Suprapubic skin (tissue), 4 donors: Measurements from ENCODE around the gene ATG14. TPM values are rescaled to one million over a fixed set of nuclear protein-coding genes. Genes with fewer than 3 reads are reported as not detected.
A peak's percentile ranks its signal among the peaks of the same experiment; 100 is the strongest.

Experiments
- DNase-seq, 2 donors: peaks; one replicate each; pipeline ENCODE4 v3.0.0-alpha.2; 2019; ENCODE audit warnings: low spot score in 2 of 2
- H3K27ac ChIP-seq: fragments of 200-600 bp; sonication (generic); one replicate; pipeline ENCODE4 v1.5.1; 2019
- H3K27me3 ChIP-seq: fragments of 200-600 bp; sonication (generic); one replicate; pipeline ENCODE4 v1.5.1; 2019
- H3K36me3 ChIP-seq: fragments of 200-600 bp; sonication (generic); one replicate; pipeline ENCODE4 v1.5.1; 2019
- H3K4me1 ChIP-seq: fragments of 200-600 bp; sonication (generic); one replicate; pipeline ENCODE4 v1.5.1; 2019
- H3K4me3 ChIP-seq: fragments of 200-600 bp; sonication (generic); one replicate; pipeline ENCODE4 v1.5.1; 2019; ENCODE audit warnings: mild to moderate bottlenecking
- H3K9me3 ChIP-seq: fragments of 200-600 bp; sonication (generic); one replicate; pipeline ENCODE4 v1.5.1; 2019
- EP300 ChIP-seq: sonication (generic); formaldehyde crosslinking; IDR thresholded peaks from one replicate; pipeline ENCODE4 v1.6.1; 2017; ENCODE audit warnings: antibody characterized with exemption
- POLR2A ChIP-seq, 2 donors: fragments of 450-650 bp; IDR thresholded peaks; one replicate each; pipeline ENCODE4 v1.6.1; 2017; ENCODE audit warnings: antibody characterized with exemption in 2 of 2, mild to moderate bottlenecking in 2 of 2, moderate library complexity in 2 of 2
- POLR2AphosphoS5 ChIP-seq, 3 donors: sonication (generic); formaldehyde crosslinking; IDR thresholded peaks; one replicate each; pipeline ENCODE4 v1.6.1; 2017; ENCODE audit warnings: antibody characterized with exemption in 3 of 3
- WGBS: methylation state at CpG from one replicate; pipeline ENCODE4 v1.1.5; 2018; 5-methylcytosine and 5-hydroxymethylcytosine counted together
- total RNA-seq, 4 donors: library from RNA; depleted of rRNA; stranded (reverse); fragments of >200 nt; gene quantifications; one replicate each; pipeline ENCODE4 v1.1.0, GENCODE V29; 2016
- TF ChIP-seq, protein P1 (sequence below), 2 donors: fragments of 200-600 bp in 1 of 2; fragments of 450-650 bp in 1 of 2; sonication (generic) in 1 of 2; IDR thresholded peaks; one replicate each; pipeline ENCODE4 v1.5.1; 2016 to 2019; ENCODE audit warnings: antibody characterized with exemption in 2 of 2, mild to moderate bottlenecking in 1 of 2, moderate library complexity in 1 of 2

The ATG14 gene
- total RNA-seq, 4 donors from 2014 or later = 8.5 to 27.6 (median 14.8) TPM

DNA sequence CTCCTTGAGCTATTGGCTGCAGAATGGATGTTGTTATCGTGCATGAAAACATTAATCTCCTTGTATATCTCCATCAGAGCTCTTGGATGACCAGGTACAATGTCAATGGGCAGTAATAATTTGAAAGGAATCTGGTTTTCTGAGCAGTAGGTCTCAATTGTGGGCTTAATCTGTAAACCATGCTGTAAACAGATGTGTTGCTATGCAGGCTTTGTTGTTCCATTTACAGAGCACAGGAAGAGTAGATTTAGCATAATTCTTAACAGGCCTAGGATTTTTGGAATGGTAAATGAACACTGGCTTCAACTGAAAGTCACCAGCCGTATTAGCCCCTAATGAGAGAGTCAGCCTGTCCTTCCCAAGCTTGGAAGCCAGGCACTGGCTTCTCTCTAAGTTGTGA, 50.4 kb downstream of the ATG14 start:
- DNase-seq = no peak
- H3K9me3 ChIP-seq = no peaks in the 10 kb centered on the region
- peaks cover 13% of the 10 kb centered on the region for H3K36me3 ChIP-seq
- H3K4me3 ChIP-seq = no peak overlapping the region
- no peak overlapping the region for H3K27ac ChIP-seq
- 70% methylated on average over 2 of the region's 2 CpGs for WGBS
- H3K4me1 ChIP-seq = no peaks in the 10 kb centered on the region
- no peaks in the 10 kb centered on the region for H3K27me3 ChIP-seq
- TF ChIP-seq EP300 = no peak

DNA sequence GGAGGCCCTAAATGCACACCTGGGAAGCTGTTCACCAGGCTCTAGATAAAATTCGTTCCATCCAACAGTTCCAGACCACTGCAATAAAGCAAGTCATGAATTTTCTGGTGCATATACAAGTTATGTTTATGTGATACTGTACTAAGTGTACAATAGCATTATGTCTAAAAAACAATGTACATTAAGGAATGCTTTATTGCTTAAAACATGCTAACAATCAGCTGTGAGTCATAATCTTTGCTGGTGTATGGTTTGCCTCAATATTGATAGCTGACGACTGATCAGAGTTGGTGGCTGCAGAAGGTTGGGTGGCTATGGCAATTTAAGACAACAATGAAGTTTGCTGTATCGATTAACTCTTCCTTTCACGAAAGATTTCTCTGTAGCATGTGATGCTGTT, 52.3 kb downstream of the ATG14 start:
- Histone ChIP-seq H3K4me1 (no peaks in the 10 kb centered on the region), H3K4me3 (no peak overlapping the region), H3K27ac (no peak overlapping the region), H3K36me3 (peaks cover 3% of the 10 kb centered on the region), H3K9me3 (no peaks in the 10 kb centered on the region), H3K27me3 (no peaks in the 10 kb centered on the region)
- TF ChIP-seq, protein P1, sequence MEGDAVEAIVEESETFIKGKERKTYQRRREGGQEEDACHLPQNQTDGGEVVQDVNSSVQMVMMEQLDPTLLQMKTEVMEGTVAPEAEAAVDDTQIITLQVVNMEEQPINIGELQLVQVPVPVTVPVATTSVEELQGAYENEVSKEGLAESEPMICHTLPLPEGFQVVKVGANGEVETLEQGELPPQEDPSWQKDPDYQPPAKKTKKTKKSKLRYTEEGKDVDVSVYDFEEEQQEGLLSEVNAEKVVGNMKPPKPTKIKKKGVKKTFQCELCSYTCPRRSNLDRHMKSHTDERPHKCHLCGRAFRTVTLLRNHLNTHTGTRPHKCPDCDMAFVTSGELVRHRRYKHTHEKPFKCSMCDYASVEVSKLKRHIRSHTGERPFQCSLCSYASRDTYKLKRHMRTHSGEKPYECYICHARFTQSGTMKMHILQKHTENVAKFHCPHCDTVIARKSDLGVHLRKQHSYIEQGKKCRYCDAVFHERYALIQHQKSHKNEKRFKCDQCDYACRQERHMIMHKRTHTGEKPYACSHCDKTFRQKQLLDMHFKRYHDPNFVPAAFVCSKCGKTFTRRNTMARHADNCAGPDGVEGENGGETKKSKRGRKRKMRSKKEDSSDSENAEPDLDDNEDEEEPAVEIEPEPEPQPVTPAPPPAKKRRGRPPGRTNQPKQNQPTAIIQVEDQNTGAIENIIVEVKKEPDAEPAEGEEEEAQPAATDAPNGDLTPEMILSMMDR (IDR thresholded peaks at IDR 0.05) = no peak
- TF ChIP-seq EP300 (no peak), POLR2AphosphoS5 (IDR thresholded peaks at IDR 0.05) (no peak), POLR2A (IDR thresholded peaks at IDR 0.05) (no peak)
- WGBS = 98% methylated on average over 4 of the region's 4 CpGs
- DNase-seq = no peak

DNA sequence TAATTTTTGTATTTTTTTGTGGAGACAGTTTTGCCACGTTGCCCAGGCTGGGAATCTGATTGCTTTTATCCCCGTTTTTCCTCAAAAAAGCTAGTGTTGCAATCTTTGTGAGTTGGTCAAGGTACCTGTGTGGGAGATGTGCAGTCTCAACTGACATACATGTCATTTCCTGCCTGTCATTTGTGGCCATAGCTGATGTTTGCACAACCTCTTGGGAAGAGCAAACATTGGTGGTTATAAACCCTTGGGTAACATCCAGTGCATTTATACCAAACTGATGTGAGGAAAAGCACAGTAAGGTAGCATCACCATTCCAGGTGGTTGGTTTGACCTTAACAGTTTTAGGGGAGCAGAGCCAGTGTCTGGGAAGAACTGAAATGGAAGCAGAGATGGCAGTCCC, 54.7 kb downstream of the ATG14 start:
- H3K27ac ChIP-seq = no peak overlapping the region
- H3K4me3 ChIP-seq = no peak overlapping the region
- no peaks in the 10 kb centered on the region for H3K27me3 ChIP-seq
- WGBS = 94% methylated on average over 2 of the region's 2 CpGs
- no peak for DNase-seq
- H3K4me1 ChIP-seq = peaks cover 4% of the 10 kb centered on the region
- H3K9me3 ChIP-seq = no peaks in the 10 kb centered on the region
- peaks cover 13% of the 10 kb centered on the region for H3K36me3 ChIP-seq
- TF ChIP-seq, protein P1 (IDR thresholded peaks at IDR 0.05) = no peak
- no peak for TF ChIP-seq POLR2A (IDR thresholded peaks at IDR 0.05)
- TF ChIP-seq POLR2AphosphoS5 (IDR thresholded peaks at IDR 0.05) = no peak
- no peak for TF ChIP-seq EP300

DNA sequence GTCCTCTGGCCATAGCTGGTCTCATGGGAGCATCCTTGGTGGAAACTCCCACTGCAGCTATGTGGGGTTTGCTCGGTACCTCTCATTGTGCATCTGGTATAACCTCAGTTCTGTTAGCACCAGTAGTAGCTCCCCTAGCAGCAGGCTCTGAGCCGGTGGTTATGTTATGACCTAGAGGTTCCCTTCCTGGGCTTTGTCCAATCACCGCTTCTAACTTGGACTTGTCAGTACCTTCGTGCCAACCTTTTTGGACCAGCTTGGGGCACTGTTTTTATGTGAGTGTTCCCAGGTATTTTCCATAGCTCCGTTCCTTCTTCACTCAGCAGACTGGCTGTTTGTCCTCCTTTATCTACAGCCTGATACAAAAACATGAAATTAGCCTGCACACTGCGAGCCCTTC, 55.7 kb downstream of the ATG14 start:
- no peak for TF ChIP-seq EP300
- no peak for TF ChIP-seq POLR2AphosphoS5 (IDR thresholded peaks at IDR 0.05)
- TF ChIP-seq, protein P1 (IDR thresholded peaks at IDR 0.05) = no peak
- no peak for TF ChIP-seq POLR2A (IDR thresholded peaks at IDR 0.05)
- H3K4me3 ChIP-seq = no peak overlapping the region
- no peaks in the 10 kb centered on the region for H3K27me3 ChIP-seq

DNA sequence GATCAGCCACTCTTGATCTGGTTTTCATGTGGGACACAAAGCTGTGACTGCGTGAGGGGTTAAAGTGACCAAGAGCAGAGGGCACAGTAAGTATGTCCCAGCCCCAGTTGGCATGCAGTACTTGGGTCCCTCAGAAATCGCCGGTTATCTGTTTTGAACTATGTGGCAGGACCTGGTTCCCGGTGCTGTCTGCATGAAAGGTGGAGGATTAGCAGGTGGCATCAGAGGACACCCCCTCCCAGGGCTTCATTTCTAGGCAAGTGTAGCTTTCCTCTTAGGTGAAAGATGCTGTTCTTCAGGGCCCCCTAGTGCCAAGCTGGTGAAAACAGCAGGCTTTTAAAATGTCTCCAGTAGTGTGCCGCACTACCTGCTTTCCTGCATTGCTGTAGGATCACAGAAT, 57.1 kb downstream of the ATG14 start:
- Histone ChIP-seq H3K27ac (no peak overlapping the region), H3K36me3 (peaks cover 30% of the 10 kb centered on the region), H3K27me3 (no peaks in the 10 kb centered on the region), H3K9me3 (no peaks in the 10 kb centered on the region), H3K4me1 (peaks cover 12% of the 10 kb centered on the region), H3K4me3 (no peak overlapping the region)
- WGBS = 74% methylated on average over 5 of the region's 5 CpGs
- no peak for TF ChIP-seq POLR2A (IDR thresholded peaks at IDR 0.05)
- TF ChIP-seq EP300 = no peak
- TF ChIP-seq POLR2AphosphoS5 (IDR thresholded peaks at IDR 0.05) = no peak
- TF ChIP-seq, protein P1 (IDR thresholded peaks at IDR 0.05) = peak; percentile 29 to 49
- no peak for DNase-seq

More for the DNA sequence above, 55.7 kb downstream of the ATG14 start:
- H3K9me3 ChIP-seq = no peaks in the 10 kb centered on the region
- no peak overlapping the region for H3K27ac ChIP-seq
- no peak for DNase-seq
- 85% methylated on average over 6 of the region's 6 CpGs for WGBS
- H3K4me1 ChIP-seq = peaks cover 4% of the 10 kb centered on the region
- H3K36me3 ChIP-seq = peaks cover 23% of the 10 kb centered on the region
